Measurements from ENCODE around the gene FAM240B. TPM values are rescaled to one million over a fixed set of nuclear protein-coding genes. Genes with fewer than 3 reads are reported as not detected.

Gene FAM240B
- polyA plus RNA-seq, 6 donors from 2014 or later: not detected

GRCh38 chr9:38692707-38693106 lies 27.2 kb downstream of the FAM240B start:
- Mint-ChIP-seq H3K4me3 (no peak overlapping the region), H3K4me1 (no peaks in the 10 kb centered on the region), H3K36me3 (no peaks in the 10 kb centered on the region), H3K27me3 (peaks cover 0 to 8% (median 7%) of the 10 kb centered on the region in 3 donors), H3K27ac (no peak overlapping the region), H3K9me3 (no peaks in the 10 kb centered on the region)
- no peak for ATAC-seq (ENCODE audit: low read depth in 2 of 2)
- no peak for DNase-seq

- Mint-ChIP-seq H3K9me3 (no peaks in the 10 kb centered on the region), H3K4me1 (no peaks in the 10 kb centered on the region)
- ATAC-seq (ENCODE audit: low read depth in 2 of 2): no peak
These were observed 29.4 kb downstream of the FAM240B start for GRCh38 chr9:38690574-38690973.

DNA sequence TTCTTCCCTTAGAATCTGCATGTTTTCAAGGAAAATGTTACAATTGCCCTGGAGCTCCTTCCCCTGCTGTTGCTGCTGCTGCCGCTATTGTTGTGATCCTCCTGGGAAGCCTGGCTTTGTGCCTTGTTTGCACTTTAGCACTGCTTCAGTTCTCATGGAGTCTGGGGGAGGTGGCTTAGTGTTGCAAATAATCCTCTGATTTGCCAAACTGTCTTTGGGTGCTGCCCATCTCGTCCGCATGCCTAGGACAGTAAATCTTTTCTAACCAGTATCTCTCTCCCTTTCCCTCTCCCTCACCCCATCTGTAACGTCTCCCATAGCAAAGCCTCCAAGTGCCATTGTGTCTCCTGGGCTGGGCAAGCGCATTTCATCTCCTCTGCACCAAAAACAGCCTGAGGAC lies 30.3 kb downstream of the FAM240B start:
- H3K36me3 Mint-ChIP-seq: no peaks in the 10 kb centered on the region

More at GRCh38 chr9:38690574-38690973, 29.4 kb downstream of the FAM240B start:
- H3K4me3 Mint-ChIP-seq: no peak overlapping the region
- H3K27me3 Mint-ChIP-seq: peaks cover 8 to 16% (median 9%) of the 10 kb centered on the region in 3 donors
- H3K27ac Mint-ChIP-seq: no peak overlapping the region
- no peaks in the 10 kb centered on the region for H3K36me3 Mint-ChIP-seq
- no peak for DNase-seq

GRCh38 chr9:38687992-38688391 lies 31.9 kb downstream of the FAM240B start:
- H3K9me3 Mint-ChIP-seq: no peaks in the 10 kb centered on the region

More for the DNA sequence above, 30.3 kb downstream of the FAM240B start:
- Mint-ChIP-seq H3K4me3 (peak overlapping the region in 1 of 8 donors; percentile 4), H3K4me1 (no peaks in the 10 kb centered on the region), H3K9me3 (no peaks in the 10 kb centered on the region), H3K27me3 (peaks cover 12 to 22% (median 17%) of the 10 kb centered on the region in 3 donors), H3K27ac (no peak overlapping the region)
- DNase-seq: no peak
- no peak for ATAC-seq (ENCODE audit: low read depth in 2 of 2)

GRCh38 chr9:38687389-38687842 lies 32.5 kb downstream of the FAM240B start:
- Mint-ChIP-seq H3K4me3 (peak overlapping the region in 5 of 8 donors; percentile 8 to 74 (median 58)), H3K27ac (no peak overlapping the region), H3K36me3 (no peaks in the 10 kb centered on the region), H3K4me1 (no peaks in the 10 kb centered on the region), H3K27me3 (peaks cover 12 to 22% (median 17%) of the 10 kb centered on the region in 3 donors), H3K9me3 (no peaks in the 10 kb centered on the region)
- ATAC-seq (ENCODE audit: low read depth in 2 of 2) (no peak), DNase-seq (no peak)

More at GRCh38 chr9:38687992-38688391, 31.9 kb downstream of the FAM240B start:
- peaks cover 12 to 22% (median 17%) of the 10 kb centered on the region in 3 donors for H3K27me3 Mint-ChIP-seq
- no peaks in the 10 kb centered on the region for H3K4me1 Mint-ChIP-seq
- no peak overlapping the region for H3K27ac Mint-ChIP-seq
- no peak for ATAC-seq (ENCODE audit: low read depth in 2 of 2)
- H3K36me3 Mint-ChIP-seq: no peaks in the 10 kb centered on the region
- no peak for DNase-seq
- H3K4me3 Mint-ChIP-seq: peak overlapping the region in 2 of 8 donors; percentile 13 to 67

- Mint-ChIP-seq H3K9me3 (no peaks in the 10 kb centered on the region), H3K4me3 (peak overlapping the region in 4 of 8 donors; percentile 8 to 74 (median 62)), H3K36me3 (no peaks in the 10 kb centered on the region), H3K27ac (no peak overlapping the region), H3K27me3 (peaks cover 12 to 22% (median 17%) of the 10 kb centered on the region in 3 donors), H3K4me1 (no peaks in the 10 kb centered on the region)
- ATAC-seq (ENCODE audit: low read depth in 2 of 2): no peak
- no peak for DNase-seq
These were observed 33.0 kb downstream of the FAM240B start for GRCh38 chr9:38686933-38687332.

DNA sequence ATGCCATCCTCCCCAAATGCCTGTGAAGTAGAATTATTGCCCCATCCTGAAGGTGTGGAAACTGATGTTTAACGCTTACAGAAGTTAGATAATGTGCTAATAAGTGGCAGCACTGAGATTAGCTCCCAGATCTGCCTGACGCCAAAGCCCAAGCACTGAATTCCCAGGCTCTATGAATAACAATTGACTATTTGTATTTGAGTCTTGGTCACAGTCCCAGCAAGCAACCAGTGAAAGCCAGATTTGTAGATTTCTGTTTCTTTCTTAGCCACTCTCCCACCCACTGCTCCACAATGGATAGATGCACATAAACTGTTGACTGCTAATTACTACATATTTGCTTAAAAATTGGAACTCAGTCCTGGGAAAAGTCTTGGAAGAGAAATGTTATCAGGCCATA lies 34.4 kb downstream of the FAM240B start:
- H3K36me3 Mint-ChIP-seq: no peaks in the 10 kb centered on the region
- no peak overlapping the region for H3K27ac Mint-ChIP-seq
- no peaks in the 10 kb centered on the region for H3K9me3 Mint-ChIP-seq
- peak overlapping the region in 1 of 8 donors; percentile 49 for H3K4me3 Mint-ChIP-seq
- ATAC-seq (ENCODE audit: low read depth in 2 of 2): no peak
- H3K27me3 Mint-ChIP-seq: peaks cover 12 to 22% (median 17%) of the 10 kb centered on the region in 3 donors
- no peak for DNase-seq
- H3K4me1 Mint-ChIP-seq: no peaks in the 10 kb centered on the region

DNA sequence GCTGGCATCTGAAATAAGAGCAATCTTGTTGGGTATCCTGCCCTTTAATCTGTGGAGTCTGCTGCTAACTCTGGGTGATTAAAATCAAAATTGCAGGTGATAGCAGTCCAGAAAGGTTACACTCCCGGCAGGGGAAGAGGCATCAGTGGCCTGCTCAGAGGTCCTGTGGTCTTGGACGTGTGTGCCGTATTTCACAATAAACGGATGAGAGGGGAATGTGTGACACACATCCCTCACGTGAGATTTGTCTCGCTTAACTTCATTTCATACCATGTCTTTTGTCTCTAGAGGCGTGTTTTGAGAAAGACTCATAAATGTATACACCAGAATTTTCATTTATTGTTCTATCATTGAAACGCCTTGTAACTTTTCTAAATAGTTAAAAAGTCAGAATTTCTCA lies 36.6 kb downstream of the FAM240B start:
- peaks cover 7 to 21% (median 17%) of the 10 kb centered on the region in 3 donors for H3K27me3 Mint-ChIP-seq
- H3K4me3 Mint-ChIP-seq: no peak overlapping the region
- ATAC-seq (ENCODE audit: low read depth in 2 of 2): no peak
- no peaks in the 10 kb centered on the region for H3K4me1 Mint-ChIP-seq
- no peaks in the 10 kb centered on the region for H3K9me3 Mint-ChIP-seq
- no peak for DNase-seq
- no peak overlapping the region for H3K27ac Mint-ChIP-seq
- no peaks in the 10 kb centered on the region for H3K36me3 Mint-ChIP-seq

DNA sequence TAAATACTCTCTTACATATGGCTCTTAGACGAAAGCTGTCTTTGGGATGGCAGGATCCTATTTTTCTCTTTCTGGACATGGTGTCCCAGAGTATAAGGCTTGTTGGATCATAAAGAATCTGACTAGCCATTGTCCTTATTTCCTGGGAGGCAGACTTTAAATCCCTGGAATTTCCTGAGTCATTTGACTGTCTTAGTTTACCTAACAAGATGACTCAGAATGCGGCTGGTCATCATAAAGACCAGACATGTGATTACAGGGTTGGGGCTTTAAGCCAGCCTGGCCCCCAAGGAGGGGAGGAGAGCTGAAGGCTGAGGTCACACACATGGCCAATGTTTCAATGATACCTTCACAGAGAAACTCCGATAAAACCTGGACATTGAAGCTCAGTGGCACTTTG lies 37.2 kb downstream of the FAM240B start:
- Mint-ChIP-seq H3K9me3 (no peaks in the 10 kb centered on the region), H3K4me3 (no peak overlapping the region), H3K27ac (no peak overlapping the region), H3K4me1 (no peaks in the 10 kb centered on the region), H3K36me3 (no peaks in the 10 kb centered on the region), H3K27me3 (peaks cover 7 to 19% (median 17%) of the 10 kb centered on the region in 3 donors)
- ATAC-seq (ENCODE audit: low read depth in 2 of 2) (no peak), DNase-seq (no peak)

- Mint-ChIP-seq H3K9me3 (no peaks in the 10 kb centered on the region), H3K27me3 (peaks cover 7 to 27% (median 26%) of the 10 kb centered on the region in 3 donors), H3K27ac (no peak overlapping the region), H3K4me1 (no peaks in the 10 kb centered on the region), H3K36me3 (no peaks in the 10 kb centered on the region), H3K4me3 (no peak overlapping the region)
- DNase-seq: no peak
- no peak for ATAC-seq (ENCODE audit: low read depth in 2 of 2)
These were observed 38.1 kb downstream of the FAM240B start for GRCh38 chr9:38681747-38682227.

DNA sequence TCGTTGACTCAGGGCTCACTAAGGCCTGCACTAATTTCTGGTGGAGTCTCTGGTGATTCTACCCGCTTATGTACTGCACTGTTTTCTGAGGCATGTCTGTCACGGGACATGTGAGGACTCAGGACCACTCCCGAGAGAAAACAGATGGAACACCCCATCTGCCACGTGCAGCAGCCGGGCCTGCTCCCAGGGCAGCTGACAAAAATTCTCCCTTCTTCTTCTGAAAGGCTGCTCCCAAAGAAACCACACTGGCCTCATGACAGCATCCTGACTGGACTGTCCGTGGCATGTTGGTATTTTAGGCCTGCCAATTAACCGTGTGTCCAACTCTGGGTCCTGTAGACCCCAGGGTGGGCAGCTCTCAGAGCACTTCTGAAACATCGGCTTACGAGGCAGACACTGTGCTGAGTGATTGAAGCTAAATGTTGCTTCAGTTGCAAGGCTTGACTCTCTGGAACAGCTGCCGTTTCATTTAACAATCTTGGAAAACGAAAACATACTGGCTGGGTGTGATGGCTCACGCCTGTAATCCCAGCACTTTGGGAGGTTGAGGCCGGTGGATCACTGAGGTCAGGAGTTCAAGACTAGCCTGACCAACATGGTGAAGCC lies 39.0 kb downstream of the FAM240B start:
- Mint-ChIP-seq H3K4me1 (no peaks in the 10 kb centered on the region), H3K9me3 (no peaks in the 10 kb centered on the region), H3K27ac (peak overlapping the region in 1 of 6 donors; percentile 26), H3K36me3 (no peaks in the 10 kb centered on the region), H3K27me3 (peaks cover 7 to 22% (median 20%) of the 10 kb centered on the region in 3 donors), H3K4me3 (no peak overlapping the region)
- DNase-seq (no peak), ATAC-seq (ENCODE audit: low read depth in 2 of 2) (no peak)

DNA sequence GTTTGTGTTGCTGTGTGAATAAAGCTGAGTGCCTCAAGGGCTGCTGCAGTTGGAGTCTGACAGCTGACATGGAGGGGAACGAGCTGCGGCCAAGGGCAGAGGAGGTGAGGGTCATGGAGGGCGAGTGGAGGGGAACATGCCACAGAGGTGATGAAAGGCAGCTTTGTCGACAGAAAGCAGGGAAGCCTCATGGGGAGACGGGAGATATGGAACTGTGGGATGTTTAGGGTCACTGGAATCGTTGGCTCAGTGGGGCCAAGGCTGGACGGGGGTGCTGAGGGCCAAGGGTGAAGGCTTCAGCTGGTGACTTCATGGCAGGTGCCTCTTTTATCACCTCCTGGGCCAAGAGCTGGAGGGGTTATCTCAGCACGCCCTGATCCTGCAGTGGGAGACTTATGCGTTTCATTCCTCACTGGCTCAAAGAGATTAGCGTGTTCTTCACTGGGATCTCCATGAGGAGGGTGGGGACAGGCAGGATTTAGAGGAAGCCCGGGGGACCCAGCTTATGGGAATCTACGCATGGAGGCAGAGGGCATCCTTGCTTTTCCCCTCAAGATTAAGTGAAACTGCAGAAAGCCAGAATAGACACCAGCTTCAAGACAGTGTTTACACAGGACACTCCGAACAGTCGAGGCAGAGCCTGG lies 42.2 kb downstream of the FAM240B start:
- no peaks in the 10 kb centered on the region for H3K36me3 Mint-ChIP-seq
- ATAC-seq (ENCODE audit: low read depth in 2 of 2) (no peak), DNase-seq (no peak)
- H3K27ac Mint-ChIP-seq: no peak overlapping the region
- H3K27me3 Mint-ChIP-seq: peaks cover 0 to 17% (median 16%) of the 10 kb centered on the region in 3 donors
- no peak overlapping the region for H3K4me3 Mint-ChIP-seq
- H3K9me3 Mint-ChIP-seq: no peaks in the 10 kb centered on the region
- no peaks in the 10 kb centered on the region for H3K4me1 Mint-ChIP-seq

DNA sequence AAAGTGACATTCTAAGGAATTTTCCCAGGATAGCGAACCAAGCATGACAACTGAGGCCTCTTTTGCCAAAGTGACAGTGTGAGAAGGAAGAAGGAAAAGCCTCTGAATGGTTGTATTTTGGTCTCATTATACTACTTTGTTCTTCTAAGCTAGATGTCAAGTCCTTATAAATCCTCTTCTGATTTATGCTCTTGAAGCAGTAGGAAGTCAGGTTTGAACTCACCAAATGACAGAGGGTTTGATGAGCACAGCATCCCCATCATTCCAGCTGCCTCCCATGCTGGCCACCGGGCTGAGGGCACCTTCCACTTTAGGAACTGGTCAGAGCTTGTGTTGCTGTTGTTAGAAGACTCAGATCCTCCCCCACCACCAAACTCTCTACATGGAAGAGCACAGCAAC lies 44.1 kb downstream of the FAM240B start:
- no peak for ATAC-seq (ENCODE audit: low read depth in 2 of 2)
- Mint-ChIP-seq H3K27me3 (peaks cover 0 to 17% (median 16%) of the 10 kb centered on the region in 3 donors), H3K4me1 (peaks cover 0 to 3% (median 0%) of the 10 kb centered on the region in 3 donors), H3K4me3 (no peak overlapping the region), H3K9me3 (no peaks in the 10 kb centered on the region), H3K27ac (no peak overlapping the region), H3K36me3 (no peaks in the 10 kb centered on the region)
- DNase-seq: no peak

- Mint-ChIP-seq H3K27me3 (peaks cover 0 to 17% (median 16%) of the 10 kb centered on the region in 3 donors), H3K9me3 (no peaks in the 10 kb centered on the region), H3K27ac (no peak overlapping the region), H3K4me3 (no peak overlapping the region), H3K4me1 (peaks cover 0 to 3% (median 0%) of the 10 kb centered on the region in 3 donors), H3K36me3 (no peaks in the 10 kb centered on the region)
- ATAC-seq (ENCODE audit: low read depth in 2 of 2) (no peak), DNase-seq (no peak)
These were observed 44.7 kb downstream of the FAM240B start for GRCh38 chr9:38675211-38675610.
